ENCODE measurements around the gene MEOX1.

- TF ChIP-seq EP300 (IDR thresholded peaks at IDR 0.05) (no peak), CTCF (IDR thresholded peaks at IDR 0.05) (no peak), POLR2A (IDR thresholded peaks at IDR 0.05) (no peak)
These were observed 62.7 kb downstream of the MEOX1 start for GRCh38 chr17:43599046-43599395.
